SK-N-SH (cell line): ENCODE data around the gene RBP3. TPM values are rescaled to one million over a fixed set of nuclear protein-coding genes. Genes with fewer than 3 reads are reported as not detected.
A peak's percentile ranks its signal among the peaks of the same experiment; 100 is the strongest.

Experiments used
- CTCF ChIA-PET: fragments of 300-600, 350-600 bp; formaldehyde crosslinking; extraction: SDS; loops from one replicate; lab custom pipeline; 2021; lab: Yijun Ruan, JAX
- POLR2A ChIA-PET: fragments of 350-600 bp; sonication (Branson Sonifier 250); formaldehyde crosslinking; extraction: SDS; loops from one replicate; lab custom pipeline; 2020; ENCODE audit warnings: antibody characterized with exemption, inconsistent platforms; lab: Yijun Ruan, JAX
- DNase-seq: peaks from one replicate; pipeline ENCODE4 v3.0.0; 2012
- H2AFZ ChIP-seq: fragments of 200-600 bp; sonication (generic); 2 replicates; pipeline ENCODE4 v1.8.1; 2016; ENCODE audit warnings: antibody characterized with exemption, mild to moderate bottlenecking, low read depth
- H3F3A ChIP-seq: fragments of 200-600 bp; sonication (generic); replicated peaks from 2 replicates; pipeline ENCODE3; 2016; ENCODE audit warnings: antibody characterized with exemption, mild to moderate bottlenecking; ENCODE audit not compliant: insufficient read depth
- H3K27ac ChIP-seq, 2 experiments: fragments of 200-500 bp in 1 of 2; fragments of 200-600 bp in 1 of 2; sonication (Bioruptor generic) in 1 of 2; sonication (generic), shearing (Covaris generic) in 1 of 2; 2 replicates each; pipeline versions ENCODE4 v1.5.1 to v1.6.1; 2014 to 2016; ENCODE audit warnings: low read depth in 2 of 2, inconsistent platforms in 1 of 2, low read length in 1 of 2, mild to moderate bottlenecking in 1 of 2, mixed read lengths in 1 of 2
- H3K27me3 ChIP-seq: fragments of 200-600 bp; sonication (generic), shearing (Covaris generic); 2 replicates; pipeline ENCODE4 v1.6.1; 2016; ENCODE audit warnings: mixed run types; ENCODE audit not compliant: insufficient read depth
- H3K36me3 ChIP-seq, 2 experiments: fragments of 200-500 bp in 1 of 2; fragments of 200-600 bp in 1 of 2; sonication (Bioruptor generic) in 1 of 2; sonication (generic) in 1 of 2; replicated peaks in 1 of 2; 2 replicates each; pipeline versions ENCODE3 to v1.5.1; 2014 to 2016; ENCODE audit warnings: low read length in 1 of 2, mild to moderate bottlenecking in 1 of 2; ENCODE audit not compliant: insufficient read depth in 2 of 2, control insufficient read depth in 1 of 2
- H3K4me1 ChIP-seq, 2 experiments: fragments of 200-500 bp in 1 of 2; fragments of 200-600 bp in 1 of 2; sonication (Bioruptor generic) in 1 of 2; sonication (generic), shearing (Covaris generic) in 1 of 2; 2 replicates each; pipeline versions ENCODE4 v1.5.1 to v1.6.1; 2014 to 2016; ENCODE audit warnings: low read depth in 1 of 2, low read length in 1 of 2, mixed run types in 1 of 2; ENCODE audit not compliant: insufficient read depth in 2 of 2, control insufficient read depth in 1 of 2
- H3K4me2 ChIP-seq: fragments of 200-600 bp; sonication (generic), shearing (Covaris generic); 2 replicates; pipeline ENCODE4 v1.6.1; 2017; ENCODE audit warnings: mixed run types
- H3K4me3 ChIP-seq, 2 experiments: fragments of 200-500 bp in 1 of 2; fragments of 200-600 bp in 1 of 2; sonication (Bioruptor generic) in 1 of 2; sonication (generic), shearing (Covaris generic) in 1 of 2; 2 replicates each; pipeline versions ENCODE4 v1.5.1 to v1.8.1; 2014 to 2016; ENCODE audit warnings: low read depth in 2 of 2, inconsistent platforms in 1 of 2, low read length in 1 of 2, mild to moderate bottlenecking in 1 of 2, mixed read lengths in 1 of 2, moderate library complexity in 1 of 2
- H3K79me2 ChIP-seq: fragments of 200-600 bp; sonication (generic); 2 replicates; pipeline ENCODE4 v1.8.1; 2017; ENCODE audit warnings: mild to moderate bottlenecking; ENCODE audit not compliant: insufficient read depth
- H3K9ac ChIP-seq: fragments of 200-600 bp; sonication (generic); 2 replicates; pipeline ENCODE4 v1.6.1; 2017; ENCODE audit warnings: mixed run types
- H3K9me2 ChIP-seq: fragments of 200-600 bp; sonication (generic); 2 replicates; pipeline ENCODE4 v1.6.1; 2017; ENCODE audit warnings: mixed run types
- H3K9me3 ChIP-seq: fragments of 200-600 bp; sonication (generic); 2 replicates; pipeline ENCODE4 v1.6.1; 2017; ENCODE audit warnings: mixed run types, mild to moderate bottlenecking, moderate library complexity
- H4K20me1 ChIP-seq: fragments of 200-600 bp; sonication (generic); 2 replicates; pipeline ENCODE4 v1.6.1; 2017; ENCODE audit warnings: mild to moderate bottlenecking, mixed run types; ENCODE audit not compliant: insufficient read depth
- ELF1 ChIP-seq: IDR thresholded peaks from 2 replicates; pipeline ENCODE4 v1.4.0; 2012
- EP300 ChIP-seq, 2 experiments: IDR thresholded peaks; 2 replicates each; pipeline versions ENCODE4 v1.4.0 to v1.6.1; 2012; ENCODE audit warnings: borderline replicate concordance in 1 of 2, low read depth in 1 of 2, low read length in 1 of 2
- GABPA ChIP-seq: IDR thresholded peaks from 2 replicates; pipeline ENCODE4 v1.4.0; 2012; ENCODE audit warnings: low read depth, mild to moderate bottlenecking
- GATA2 ChIP-seq: sonication (generic); formaldehyde crosslinking; IDR thresholded peaks from 2 replicates; pipeline ENCODE4 v1.5.0; 2020; ENCODE audit warnings: mild to moderate bottlenecking, missing genetic modification reagents
- IRF3 ChIP-seq: fragments of 150-350 bp; IDR thresholded peaks from 2 replicates; pipeline ENCODE4 v1.6.1; 2016; ENCODE audit warnings: mild to moderate bottlenecking, low read depth, low read length
- JUND ChIP-seq: IDR thresholded peaks from 2 replicates; pipeline ENCODE4 v1.4.0; 2012
- MEF2A ChIP-seq: IDR thresholded peaks from 2 replicates; pipeline ENCODE4 v1.4.0; 2012; ENCODE audit warnings: low read depth, borderline replicate concordance
- NRF1 ChIP-seq: IDR thresholded peaks from 2 replicates; pipeline ENCODE4 v1.6.1; 2012; ENCODE audit warnings: low read depth, mild to moderate bottlenecking, low read length
- POLR2AphosphoS5 ChIP-seq: IDR thresholded peaks from 2 replicates; pipeline ENCODE4 v1.6.1; 2012; ENCODE audit warnings: low read depth, low read length
- RAD21 ChIP-seq: IDR thresholded peaks from 2 replicates; pipeline ENCODE4 v1.6.1; 2012; ENCODE audit warnings: mild to moderate bottlenecking, low read length
- RCOR1 ChIP-seq: fragments of 150-350 bp; IDR thresholded peaks from 2 replicates; pipeline ENCODE4 v1.6.1; 2017; ENCODE audit warnings: antibody characterized with exemption, low read length
- RXRA ChIP-seq: IDR thresholded peaks from 2 replicates; pipeline ENCODE4 v1.4.0; 2012; ENCODE audit warnings: low read depth, mild to moderate bottlenecking, borderline replicate concordance
- SMC3 ChIP-seq: IDR thresholded peaks from 2 replicates; pipeline ENCODE4 v1.6.1; 2012; ENCODE audit warnings: low read depth, low read length, improper control_type of control experiment
- TAF1 ChIP-seq: IDR thresholded peaks from 2 replicates; pipeline ENCODE4 v1.6.1; 2012; ENCODE audit warnings: low read depth, mild to moderate bottlenecking, low read length, moderate library complexity, borderline replicate concordance
- WGBS: methylation state at CpG from one replicate; pipeline ENCODE4 v1.1.6; 2017; ENCODE audit warnings: low lambda C conversion rate; 5-methylcytosine and 5-hydroxymethylcytosine counted together
- polyA plus RNA-seq, 3 experiments: library from polyadenylated mRNA; depleted of rRNA; stranded (reverse); fragments of >200 nt; gene quantifications; 2 replicates each; pipeline ENCODE4 v1.2.3, GENCODE V29; 2012
- TF ChIP-seq, protein P1 (sequence below): IDR thresholded peaks from 2 replicates; pipeline ENCODE4 v1.4.0; 2012; ENCODE audit warnings: low read depth, borderline replicate concordance

The RBP3 gene
- polyA plus RNA-seq, 1 of the 3 experiments (the other 2 are of a cell fraction), result not detected

DNA sequence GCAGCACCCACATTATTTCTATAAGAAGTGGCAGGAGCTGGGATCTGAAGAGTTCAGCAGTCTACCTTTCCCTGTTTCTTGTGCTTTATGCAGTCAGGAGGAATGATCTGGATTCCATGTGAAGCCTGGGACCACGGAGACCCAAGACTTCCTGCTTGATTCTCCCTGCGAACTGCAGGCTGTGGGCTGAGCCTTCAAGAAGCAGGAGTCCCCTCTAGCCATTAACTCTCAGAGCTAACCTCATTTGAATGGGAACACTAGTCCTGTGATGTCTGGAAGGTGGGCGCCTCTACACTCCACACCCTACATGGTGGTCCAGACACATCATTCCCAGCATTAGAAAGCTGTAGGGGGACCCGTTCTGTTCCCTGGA lies 874 bp upstream of the RBP3 start:
- peak; percentile 44 for DNase-seq

DNA sequence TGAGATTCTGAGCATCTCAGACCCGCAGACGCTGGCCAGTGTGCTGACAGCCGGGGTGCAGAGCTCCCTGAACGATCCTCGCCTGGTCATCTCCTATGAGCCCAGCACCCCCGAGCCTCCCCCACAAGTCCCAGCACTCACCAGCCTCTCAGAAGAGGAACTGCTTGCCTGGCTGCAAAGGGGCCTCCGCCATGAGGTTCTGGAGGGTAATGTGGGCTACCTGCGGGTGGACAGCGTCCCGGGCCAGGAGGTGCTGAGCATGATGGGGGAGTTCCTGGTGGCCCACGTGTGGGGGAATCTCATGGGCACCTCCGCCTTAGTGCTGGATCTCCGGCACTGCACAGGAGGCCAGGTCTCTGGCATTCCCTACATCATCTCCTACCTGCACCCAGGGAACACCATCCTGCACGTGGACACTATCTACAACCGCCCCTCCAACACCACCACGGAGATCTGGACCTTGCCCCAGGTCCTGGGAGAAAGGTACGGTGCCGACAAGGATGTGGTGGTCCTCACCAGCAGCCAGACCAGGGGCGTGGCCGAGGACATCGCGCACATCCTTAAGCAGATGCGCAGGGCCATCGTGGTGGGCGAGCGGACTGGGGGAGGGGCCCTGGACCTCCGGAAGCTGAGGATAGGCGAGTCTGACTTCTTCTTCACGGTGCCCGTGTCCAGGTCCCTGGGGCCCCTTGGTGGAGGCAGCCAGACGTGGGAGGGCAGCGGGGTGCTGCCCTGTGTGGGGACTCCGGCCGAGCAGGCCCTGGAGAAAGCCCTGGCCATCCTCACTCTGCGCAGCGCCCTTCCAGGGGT lies 703 bp downstream of the RBP3 start:
- Histone ChIP-seq H3K79me2 (no peaks in the 10 kb centered on the region), H3K36me3 (no peaks in the 10 kb centered on the region), H3K27ac (peak overlapping the region in 1 of 2 experiments; percentile 85; a peak in 2 of 4 replicates), H3K4me1 (peaks cover 0 to 33% of the 10 kb centered on the region in 2 experiments; a peak in 2 of 4 replicates), H2AFZ (no peak overlapping the region), H3K4me2 (no peak overlapping the region), H3K9ac (no peak overlapping the region), H3K9me2 (no peaks in the 10 kb centered on the region), H3F3A (no peaks in the 10 kb centered on the region), H4K20me1 (no peaks in the 10 kb centered on the region), H3K9me3 (no peaks in the 10 kb centered on the region), H3K27me3 (peaks cover 32% of the 10 kb centered on the region), H3K4me3 (no peak overlapping the region)
- ChIA-PET POLR2A (no interaction called here), CTCF (interaction anchor here (0.9 to 5.2 kb wide), 4 partner anchors 9 to 53 kb away, joined by 3 to 23 read pairs (median 13); no protein-coding TSS in a partner anchor)
- DNase-seq, result peak; percentile 41
- 69% methylated on average over 20 of the region's 36 CpGs for WGBS
- TF ChIP-seq JUND, result no peak
- TF ChIP-seq IRF3, result no peak
- TF ChIP-seq RCOR1, result no peak
- no peak for TF ChIP-seq NRF1
- TF ChIP-seq SMC3, result no peak

More for the DNA sequence above, 874 bp upstream of the RBP3 start:
- H3K9me2 ChIP-seq, result no peaks in the 10 kb centered on the region
- H4K20me1 ChIP-seq, result no peaks in the 10 kb centered on the region
- no peaks in the 10 kb centered on the region for H3K79me2 ChIP-seq
- no peaks in the 10 kb centered on the region for H3F3A ChIP-seq
- H3K4me3 ChIP-seq, result no peak overlapping the region
- ChIA-PET CTCF (interaction anchor here (0.6 to 5.2 kb wide), 5 partner anchors 14 to 323 kb away, joined by 3 to 23 read pairs (median 7); no protein-coding TSS in a partner anchor), POLR2A (no interaction called here)
- peaks cover 29% of the 10 kb centered on the region for H3K27me3 ChIP-seq
- H3K4me1 ChIP-seq, result peaks cover 0 to 33% of the 10 kb centered on the region in 2 experiments; a peak in 2 of 4 replicates
- no peaks in the 10 kb centered on the region for H3K36me3 ChIP-seq
- 46% methylated on average over 4 of the region's 4 CpGs for WGBS
- no peak overlapping the region for H3K9ac ChIP-seq
- no peak overlapping the region for H2AFZ ChIP-seq
- no peaks in the 10 kb centered on the region for H3K9me3 ChIP-seq
- H3K4me2 ChIP-seq, result no peak overlapping the region
- TF ChIP-seq TAF1 (no peak), SMC3 (no peak)
- TF ChIP-seq, all 33 proteins: peak for 0
- H3K27ac ChIP-seq, result peak overlapping the region in 1 of 2 experiments; percentile 85; a peak in 2 of 4 replicates

- CTCF ChIA-PET, result interaction anchor here (4.5 kb wide), 1 partner anchor 9 kb away, joined by 23 read pairs; no protein-coding TSS in a partner anchor
- no peaks in the 10 kb centered on the region for H3K36me3 ChIP-seq
- H3K9me3 ChIP-seq, result no peaks in the 10 kb centered on the region
- H3K4me1 ChIP-seq, result peaks cover 0 to 33% of the 10 kb centered on the region in 2 experiments; a peak in 2 of 4 replicates
- H3K79me2 ChIP-seq, result no peaks in the 10 kb centered on the region
- H3F3A ChIP-seq, result no peaks in the 10 kb centered on the region
- no peaks in the 10 kb centered on the region for H3K9me2 ChIP-seq
- H2AFZ ChIP-seq, result no peak overlapping the region
- no peaks in the 10 kb centered on the region for H4K20me1 ChIP-seq
- no peak overlapping the region for H3K4me3 ChIP-seq
- no peak overlapping the region for H3K27ac ChIP-seq
- DNase-seq, result no peak
- no peak overlapping the region for H3K9ac ChIP-seq
- H3K4me2 ChIP-seq, result no peak overlapping the region
- peaks cover 30% of the 10 kb centered on the region for H3K27me3 ChIP-seq
- no peak for TF ChIP-seq RAD21
- no peak for TF ChIP-seq GATA2 (CRISPR knock-in tag)
- TF ChIP-seq JUND, result no peak
- TF ChIP-seq SMC3, result no peak
- TF ChIP-seq MEF2A, result no peak
- no peak for TF ChIP-seq POLR2AphosphoS5
- TF ChIP-seq GABPA, result no peak
- TF ChIP-seq, protein P1, sequence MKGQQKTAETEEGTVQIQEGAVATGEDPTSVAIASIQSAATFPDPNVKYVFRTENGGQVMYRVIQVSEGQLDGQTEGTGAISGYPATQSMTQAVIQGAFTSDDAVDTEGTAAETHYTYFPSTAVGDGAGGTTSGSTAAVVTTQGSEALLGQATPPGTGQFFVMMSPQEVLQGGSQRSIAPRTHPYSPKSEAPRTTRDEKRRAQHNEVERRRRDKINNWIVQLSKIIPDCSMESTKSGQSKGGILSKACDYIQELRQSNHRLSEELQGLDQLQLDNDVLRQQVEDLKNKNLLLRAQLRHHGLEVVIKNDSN, result no peak
- TF ChIP-seq RXRA, result no peak
- no peak for TF ChIP-seq ELF1
- no peak for TF ChIP-seq EP300 (IDR thresholded peaks at IDR 0.05; ENCODE audit: borderline replicate concordance in 1 of 2, low read depth in 1 of 2, low read length in 1 of 2)
- TF ChIP-seq TAF1, result no peak
- TF ChIP-seq RCOR1, result no peak
- TF ChIP-seq, all 33 proteins: peak for 0
- WGBS, result 83% methylated on average over 14 of the region's 22 CpGs
- POLR2A ChIA-PET, result no interaction called here
Observed at GRCh38 chr10:47349516-47349915, 1.4 kb downstream of the RBP3 start.
